ENCODE data around the gene WDR70.

DNA sequence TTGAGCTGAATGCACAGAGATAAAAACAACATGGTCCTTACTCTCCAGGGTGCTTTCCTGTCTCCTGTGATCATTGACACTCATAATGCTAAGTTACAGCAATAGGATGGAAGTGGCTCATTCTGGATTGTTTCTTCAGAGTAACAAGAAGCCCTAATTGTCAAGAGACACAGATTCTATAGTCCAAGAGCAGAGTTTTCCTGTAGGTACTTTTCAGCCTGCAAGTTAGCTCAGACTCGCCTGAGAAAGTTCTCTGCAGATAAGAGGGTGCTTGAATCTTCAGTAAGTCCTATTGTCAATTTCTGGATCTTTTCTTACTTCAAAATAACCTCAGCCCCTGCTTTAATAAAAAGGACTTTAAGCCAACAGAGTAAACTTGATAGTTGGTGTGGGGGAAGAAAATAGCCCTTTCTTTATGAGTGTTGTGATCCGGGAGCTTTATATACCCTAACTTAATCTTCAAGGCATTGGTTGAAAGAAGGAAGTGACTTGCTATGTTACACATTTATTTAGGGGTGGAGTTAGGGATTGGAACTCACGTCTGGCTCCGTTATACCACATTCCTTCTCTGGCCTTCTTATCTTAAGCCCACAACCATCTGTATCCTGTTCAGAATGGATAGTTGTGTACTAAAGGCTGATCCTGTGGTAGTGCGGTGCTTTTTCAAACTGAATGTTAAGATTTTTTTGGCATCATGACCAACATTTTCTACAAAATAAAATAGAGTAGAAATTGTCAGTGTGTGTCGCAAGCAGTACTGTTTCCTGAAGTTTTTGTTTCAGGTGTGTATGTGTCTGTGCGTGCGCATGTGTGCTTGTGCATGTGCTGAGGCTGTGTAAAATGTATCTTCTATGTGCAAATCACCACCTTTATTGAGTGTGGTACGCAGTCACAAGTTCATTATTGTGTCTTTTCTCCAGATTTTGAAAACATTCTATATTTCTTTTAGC, 173.9 kb downstream of the WDR70 start:
- TF ChIP-seq, protein P1, sequence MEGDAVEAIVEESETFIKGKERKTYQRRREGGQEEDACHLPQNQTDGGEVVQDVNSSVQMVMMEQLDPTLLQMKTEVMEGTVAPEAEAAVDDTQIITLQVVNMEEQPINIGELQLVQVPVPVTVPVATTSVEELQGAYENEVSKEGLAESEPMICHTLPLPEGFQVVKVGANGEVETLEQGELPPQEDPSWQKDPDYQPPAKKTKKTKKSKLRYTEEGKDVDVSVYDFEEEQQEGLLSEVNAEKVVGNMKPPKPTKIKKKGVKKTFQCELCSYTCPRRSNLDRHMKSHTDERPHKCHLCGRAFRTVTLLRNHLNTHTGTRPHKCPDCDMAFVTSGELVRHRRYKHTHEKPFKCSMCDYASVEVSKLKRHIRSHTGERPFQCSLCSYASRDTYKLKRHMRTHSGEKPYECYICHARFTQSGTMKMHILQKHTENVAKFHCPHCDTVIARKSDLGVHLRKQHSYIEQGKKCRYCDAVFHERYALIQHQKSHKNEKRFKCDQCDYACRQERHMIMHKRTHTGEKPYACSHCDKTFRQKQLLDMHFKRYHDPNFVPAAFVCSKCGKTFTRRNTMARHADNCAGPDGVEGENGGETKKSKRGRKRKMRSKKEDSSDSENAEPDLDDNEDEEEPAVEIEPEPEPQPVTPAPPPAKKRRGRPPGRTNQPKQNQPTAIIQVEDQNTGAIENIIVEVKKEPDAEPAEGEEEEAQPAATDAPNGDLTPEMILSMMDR (IDR thresholded peaks at IDR 0.05) = no peak
- no peak for TF ChIP-seq POLR2A (IDR thresholded peaks at IDR 0.05)

Data from Peyer's patch (tissue), 4 donors.